Caco-2 (cell line): ENCODE results near the gene SETD1A. TPM values are rescaled to one million over a fixed set of nuclear protein-coding genes. Genes with fewer than 3 reads are reported as not detected.

ENCODE experiments used
- BruUV-seq: library from RNA; stranded (reverse); fragments of 400-500 nt; replicated peaks from 2 replicates; lab custom pipeline; 2021; lab: Mats Ljungman, UMichigan
- CTCF ChIA-PET: fragments of 300-600 bp; sonication (Branson Sonifier 250); formaldehyde crosslinking; loops from one replicate; lab custom pipeline; 2022; ENCODE audit warnings: antibody characterized with exemption; lab: Charles Lee
- POLR2A ChIA-PET: fragments of 300-600 bp; sonication (Branson Sonifier 250); formaldehyde crosslinking; loops from one replicate; lab custom pipeline; 2022; ENCODE audit warnings: antibody characterized with exemption; lab: Charles Lee
- DNase-seq, 2 experiments: peaks; one replicate each; pipeline versions ENCODE4 v3.0.0 to v3.0.0-alpha.2; 2020 to 2022
- H3K27me3 ChIP-seq: replicated peaks from 2 replicates; pipeline ENCODE4 v1.6.0; 2011; ENCODE audit warnings: low read length; ENCODE audit not compliant: control insufficient read depth, insufficient read depth
- H3K36me3 ChIP-seq: 2 replicates; pipeline ENCODE4 v1.5.1; 2011; ENCODE audit warnings: low read length; ENCODE audit not compliant: control insufficient read depth, insufficient read depth
- H3K4me1 ChIP-seq: fragments of 250-450 bp; sonication (Bioruptor Pico); 2 replicates; pipeline ENCODE4 v1.5.1; 2020; ENCODE audit warnings: mild to moderate bottlenecking
- H3K4me3 ChIP-seq: 2 replicates; pipeline ENCODE4 v1.5.1; 2011; ENCODE audit warnings: low read depth, mild to moderate bottlenecking, control low read depth, low read length
- H3K9me3 ChIP-seq: fragments of 250-450 bp; sonication (Bioruptor Pico); 2 replicates; pipeline ENCODE4 v1.5.1; 2020; ENCODE audit warnings: mild to moderate bottlenecking, moderate library complexity
- H3K27ac Mint-ChIP-seq: one replicate; pipeline ENCODE4 v1.8.0; 2022; ENCODE audit warnings: mixed read lengths; ENCODE audit not compliant: unreplicated experiment
- H3K27me3 Mint-ChIP-seq: one replicate; pipeline ENCODE4 v1.8.0; 2022; ENCODE audit warnings: mixed read lengths; ENCODE audit not compliant: insufficient read depth, unreplicated experiment
- H3K36me3 Mint-ChIP-seq: one replicate; pipeline ENCODE4 v1.8.0; 2022; ENCODE audit warnings: mild to moderate bottlenecking, mixed read lengths; ENCODE audit not compliant: insufficient read depth, unreplicated experiment
- H3K4me1 Mint-ChIP-seq: one replicate; pipeline ENCODE4 v1.8.0; 2022; ENCODE audit warnings: low read depth, mixed read lengths; ENCODE audit not compliant: unreplicated experiment
- H3K4me3 Mint-ChIP-seq: one replicate; pipeline ENCODE4 v1.8.0; 2022; ENCODE audit warnings: mild to moderate bottlenecking, moderate library complexity, mixed read lengths; ENCODE audit not compliant: unreplicated experiment
- H3K9me3 Mint-ChIP-seq: one replicate; pipeline ENCODE4 v1.8.0; 2022; ENCODE audit warnings: mixed read lengths; ENCODE audit not compliant: unreplicated experiment
- CTCF ChIP-seq, 2 experiments: fragments of 200-600 bp in 1 of 2; IDR thresholded peaks; 1 replicate in 1 of 2; 2 replicates in 1 of 2; pipeline versions ENCODE4 v1.5.1 to v1.8.0; 2011 to 2022; ENCODE audit warnings: antibody characterized with exemption in 1 of 2, control low read depth in 1 of 2, inconsistent platforms in 1 of 2, low read depth in 1 of 2, low read length in 1 of 2, mild to moderate bottlenecking in 1 of 2, moderate library complexity in 1 of 2; ENCODE audit not compliant: insufficient read depth in 1 of 2, severe bottlenecking in 1 of 2, unreplicated experiment in 1 of 2
- intact Hi-C: fragments of 100-400 bp; cut with micrococcal nuclease; formaldehyde crosslinking; loops from one replicate; pipeline ENCODE4 v1.10.0; 2022; ENCODE audit not compliant: unreplicated experiment
- total RNA-seq: library from RNA; stranded (reverse); gene quantifications from 2 replicates; pipeline ENCODE4 v1.2.3, GENCODE V29; 2022

Gene SETD1A
- total RNA-seq, 1 experiment from 2014 or later = 21.5 TPM

- no peak overlapping the region for H3K4me3 ChIP-seq
- intact Hi-C loops = no loop called here
- Mint-ChIP-seq H3K9me3 (no peaks in the 10 kb centered on the region), H3K4me3 (no peak overlapping the region), H3K36me3 (no peaks in the 10 kb centered on the region), H3K27me3 (no peaks in the 10 kb centered on the region), H3K4me1 (peaks cover 11% of the 10 kb centered on the region), H3K27ac (no peak overlapping the region)
- no peaks in the 10 kb centered on the region for H3K27me3 ChIP-seq
- CTCF ChIA-PET = no interaction called here
- no peak for TF ChIP-seq CTCF (IDR thresholded peaks at IDR 0.05; ENCODE audit: insufficient read depth in 1 of 2, low read depth in 1 of 2, low read length in 1 of 2, severe bottlenecking in 1 of 2, unreplicated experiment in 1 of 2)
- no peaks in the 10 kb centered on the region for H3K36me3 ChIP-seq
- no peaks in the 10 kb centered on the region for H3K9me3 ChIP-seq
- DNase-seq = no peak
- peaks cover 24% of the 10 kb centered on the region for H3K4me1 ChIP-seq
- POLR2A ChIA-PET = no interaction called here
- no TSS peak for BruUV-seq
Measured at GRCh38 chr16:31000671-31001382, 43.3 kb downstream of the SETD1A start.

GRCh38 chr16:31001507-31002249, 44.1 kb downstream of the SETD1A start:
- Histone ChIP-seq H3K4me3 (no peak overlapping the region), H3K4me1 (peaks cover 21% of the 10 kb centered on the region), H3K9me3 (no peaks in the 10 kb centered on the region), H3K36me3 (no peaks in the 10 kb centered on the region), H3K27me3 (no peaks in the 10 kb centered on the region)
- no peaks in the 10 kb centered on the region for H3K27me3 Mint-ChIP-seq
- TF ChIP-seq CTCF (IDR thresholded peaks at IDR 0.05; ENCODE audit: insufficient read depth in 1 of 2, low read depth in 1 of 2, low read length in 1 of 2, severe bottlenecking in 1 of 2, unreplicated experiment in 1 of 2) = no peak
- H3K9me3 Mint-ChIP-seq = no peaks in the 10 kb centered on the region
- POLR2A ChIA-PET = no interaction called here
- no peak overlapping the region for H3K4me3 Mint-ChIP-seq
- H3K4me1 Mint-ChIP-seq = peaks cover 12% of the 10 kb centered on the region
- no TSS peak for BruUV-seq
- H3K27ac Mint-ChIP-seq = no peak overlapping the region
- intact Hi-C loops = no loop called here
- CTCF ChIA-PET = interaction anchor here (0.6 kb wide), 1 partner anchor 343 kb away, joined by 13 read pairs; no protein-coding TSS in a partner anchor
- no peak for DNase-seq
- H3K36me3 Mint-ChIP-seq = no peaks in the 10 kb centered on the region

- no peak for TF ChIP-seq CTCF (IDR thresholded peaks at IDR 0.05; ENCODE audit: insufficient read depth in 1 of 2, low read depth in 1 of 2, low read length in 1 of 2, severe bottlenecking in 1 of 2, unreplicated experiment in 1 of 2)
- H3K27ac Mint-ChIP-seq = no peak overlapping the region
- BruUV-seq = no TSS peak
- Histone ChIP-seq H3K36me3 (no peaks in the 10 kb centered on the region), H3K4me1 (peaks cover 21% of the 10 kb centered on the region), H3K4me3 (no peak overlapping the region), H3K27me3 (no peaks in the 10 kb centered on the region), H3K9me3 (no peaks in the 10 kb centered on the region)
- ChIA-PET POLR2A (no interaction called here), CTCF (interaction anchor here (0.6 kb wide), 1 partner anchor 342 kb away, joined by 13 read pairs; no protein-coding TSS in a partner anchor)
- peaks cover 12% of the 10 kb centered on the region for H3K4me1 Mint-ChIP-seq
- no peaks in the 10 kb centered on the region for H3K36me3 Mint-ChIP-seq
- no peak for DNase-seq
- H3K4me3 Mint-ChIP-seq = no peak overlapping the region
- no peaks in the 10 kb centered on the region for H3K9me3 Mint-ChIP-seq
- intact Hi-C loops = no loop called here
- H3K27me3 Mint-ChIP-seq = no peaks in the 10 kb centered on the region
Measured at GRCh38 chr16:31002250-31002700, 44.7 kb downstream of the SETD1A start.
